Astrocyte of the cerebellum (primary cell): ENCODE measurements around the gene CHRNB4.
"Not testable (repeated sequence)": the region's sequence is repeated elsewhere in the genome, so short reads cannot be mapped to it uniquely, and the experiment has no call there.

Source experiments
- DNase-seq: peaks from one replicate; pipeline ENCODE4 v3.0.0-alpha.2; 2011; ENCODE audit warnings: low read depth
- H3K4me3 ChIP-seq: 2 replicates; pipeline ENCODE4 v1.5.1; 2011; ENCODE audit warnings: mild to moderate bottlenecking, low read depth, low read length, moderate library complexity
- in situ Hi-C: cut with HindIII; loops from 2 replicates; pipeline ENCODE4 v1.10.0; 2017; ENCODE audit warnings: low sequenced_read_pairs
- TF ChIP-seq, protein P1 (sequence below): IDR thresholded peaks from 2 replicates; pipeline ENCODE4 v1.5.1; 2012; ENCODE audit warnings: low read length, low read depth, moderate library complexity, mild to moderate bottlenecking; ENCODE audit errors: missing control alignments

The CHRNB4 gene

DNA sequence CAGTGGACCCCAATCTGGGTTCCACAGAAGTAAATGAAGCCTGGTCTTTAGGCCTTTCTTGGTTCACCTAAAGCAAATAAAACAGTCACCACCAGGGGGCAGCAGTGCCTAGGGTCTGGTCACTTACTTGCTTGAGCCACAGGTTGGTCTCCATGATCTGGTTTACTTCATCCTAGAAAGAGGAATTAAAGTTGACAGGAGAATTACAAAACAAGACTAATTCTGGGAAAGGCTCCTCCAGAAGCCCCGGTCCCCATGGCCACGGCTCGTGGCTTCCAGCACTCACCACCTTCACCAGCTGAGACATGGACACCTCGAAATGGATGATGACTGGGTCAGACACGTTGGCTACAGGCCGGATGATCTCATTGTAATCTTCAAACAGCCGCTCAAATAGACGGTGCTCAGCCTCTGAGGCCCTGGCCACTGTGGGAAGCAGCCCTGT is 22.5 kb downstream of the CHRNB4 start:
- DNase-seq = peak; percentile 71
- H3K4me3 ChIP-seq = no peak overlapping the region
- in situ Hi-C loops = no loop called here
- TF ChIP-seq, protein P1, sequence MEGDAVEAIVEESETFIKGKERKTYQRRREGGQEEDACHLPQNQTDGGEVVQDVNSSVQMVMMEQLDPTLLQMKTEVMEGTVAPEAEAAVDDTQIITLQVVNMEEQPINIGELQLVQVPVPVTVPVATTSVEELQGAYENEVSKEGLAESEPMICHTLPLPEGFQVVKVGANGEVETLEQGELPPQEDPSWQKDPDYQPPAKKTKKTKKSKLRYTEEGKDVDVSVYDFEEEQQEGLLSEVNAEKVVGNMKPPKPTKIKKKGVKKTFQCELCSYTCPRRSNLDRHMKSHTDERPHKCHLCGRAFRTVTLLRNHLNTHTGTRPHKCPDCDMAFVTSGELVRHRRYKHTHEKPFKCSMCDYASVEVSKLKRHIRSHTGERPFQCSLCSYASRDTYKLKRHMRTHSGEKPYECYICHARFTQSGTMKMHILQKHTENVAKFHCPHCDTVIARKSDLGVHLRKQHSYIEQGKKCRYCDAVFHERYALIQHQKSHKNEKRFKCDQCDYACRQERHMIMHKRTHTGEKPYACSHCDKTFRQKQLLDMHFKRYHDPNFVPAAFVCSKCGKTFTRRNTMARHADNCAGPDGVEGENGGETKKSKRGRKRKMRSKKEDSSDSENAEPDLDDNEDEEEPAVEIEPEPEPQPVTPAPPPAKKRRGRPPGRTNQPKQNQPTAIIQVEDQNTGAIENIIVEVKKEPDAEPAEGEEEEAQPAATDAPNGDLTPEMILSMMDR = peak; percentile 80

DNA sequence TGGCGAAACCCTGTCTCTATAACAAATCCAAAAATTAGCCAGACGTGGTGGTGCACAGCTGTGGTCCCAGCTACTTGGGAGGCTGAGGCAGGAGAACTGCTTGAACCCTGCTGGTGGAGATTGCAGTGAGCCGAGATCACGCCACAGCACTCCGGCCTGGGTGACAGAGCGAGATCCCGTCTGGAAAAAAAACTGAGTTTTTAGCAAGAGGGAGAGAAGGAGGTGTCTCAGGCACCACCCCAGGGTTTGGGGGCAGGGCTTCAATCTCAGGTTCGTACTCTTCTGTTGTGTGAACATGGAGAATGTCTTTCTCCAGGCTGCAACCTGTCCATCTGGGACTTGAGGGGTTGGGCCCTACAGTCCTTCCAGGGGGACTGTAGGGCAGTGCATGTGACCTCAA is 22.9 kb downstream of the CHRNB4 start:
- TF ChIP-seq, protein P1 = no peak
- in situ Hi-C loops = no loop called here

DNA sequence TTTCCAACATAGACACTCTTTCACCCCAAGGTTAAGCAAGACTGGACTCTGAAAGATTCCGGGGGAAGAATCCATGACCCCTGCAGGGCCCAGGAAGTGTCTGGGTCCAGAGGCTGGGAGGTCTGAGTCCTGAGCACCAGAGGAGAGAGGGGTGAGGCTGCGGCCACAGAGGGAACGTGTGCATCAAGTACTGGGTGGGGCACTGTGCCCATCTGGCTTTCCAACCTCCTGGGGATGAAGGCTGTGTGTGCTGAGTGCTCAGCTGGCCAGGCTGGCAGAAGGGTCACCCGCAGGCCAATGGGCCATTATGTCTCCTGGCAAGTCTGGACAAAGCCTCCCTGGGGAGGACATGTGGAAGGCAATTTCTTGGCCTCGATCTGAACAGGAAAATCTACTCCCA is 23.5 kb downstream of the CHRNB4 start:
- DNase-seq = no peak
- H3K4me3 ChIP-seq = no peak overlapping the region
- TF ChIP-seq, protein P1 = no peak
- in situ Hi-C loops = no loop called here

More for the DNA sequence above, 22.9 kb downstream of the CHRNB4 start:
- no peak overlapping the region for H3K4me3 ChIP-seq
- no peak for DNase-seq

DNA sequence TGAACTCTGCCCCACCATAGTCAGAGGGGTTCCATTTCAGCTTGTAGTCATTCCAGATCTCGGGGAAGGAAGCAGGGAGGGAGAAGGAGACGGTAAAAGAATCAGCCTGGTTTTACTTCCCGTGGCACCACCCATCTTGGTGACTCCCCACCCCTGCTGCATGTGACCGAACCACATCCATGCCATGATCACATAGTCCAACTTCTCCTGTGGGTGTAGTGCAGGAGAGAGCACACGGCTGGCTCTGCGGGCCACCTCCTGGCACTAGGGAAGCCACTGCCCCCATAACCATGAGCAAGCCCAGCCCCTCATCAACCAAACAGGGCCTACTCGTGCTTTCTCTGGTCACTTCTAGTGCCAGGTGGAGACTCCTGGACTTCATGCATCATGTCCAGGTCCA is 23.9 kb downstream of the CHRNB4 start:
- TF ChIP-seq, protein P1 = no peak
- H3K4me3 ChIP-seq = no peak overlapping the region
- no peak for DNase-seq
- in situ Hi-C loops = no loop called here

GRCh38 chr15:78616506-78616905 is 24.5 kb downstream of the CHRNB4 start:
- TF ChIP-seq, protein P1 = no peak
- DNase-seq = no peak
- no peak overlapping the region for H3K4me3 ChIP-seq
- in situ Hi-C loops = no loop called here

GRCh38 chr15:78615151-78615589 is 25.8 kb downstream of the CHRNB4 start:
- no peak overlapping the region for H3K4me3 ChIP-seq
- TF ChIP-seq, protein P1 = no peak
- in situ Hi-C loops = no loop called here
- no peak for DNase-seq

GRCh38 chr15:78614021-78614420 is 27.0 kb downstream of the CHRNB4 start:
- DNase-seq = no peak
- in situ Hi-C loops = no loop called here
- TF ChIP-seq, protein P1 = no peak
- H3K4me3 ChIP-seq = no peak overlapping the region

- in situ Hi-C loops, DNase-seq, H3K4me3 ChIP-seq: not testable (repeated sequence)
These were observed 31.5 kb downstream of the CHRNB4 start for GRCh38 chr15:78609551-78609950.
